Measurements from ENCODE around the gene CTXN1.

The CTXN1 gene

GRCh38 chr19:7913652-7914051 lies 12.3 kb downstream of the CTXN1 start:
- no peak overlapping the region for H3K27ac ChIP-seq
- TF ChIP-seq CTCF (conservative IDR thresholded peaks at IDR 0.05) (no peak), ZFX (IDR thresholded peaks at IDR 0.05) (no peak)

GRCh38 chr19:7912697-7913564 lies 13.0 kb downstream of the CTXN1 start:
- no peak for TF ChIP-seq CTCF (conservative IDR thresholded peaks at IDR 0.05)
- TF ChIP-seq ZFX (IDR thresholded peaks at IDR 0.05) = no peak
- no peak overlapping the region for H3K27ac ChIP-seq

- TF ChIP-seq ZFX (IDR thresholded peaks at IDR 0.05) (no peak), CTCF (conservative IDR thresholded peaks at IDR 0.05) (no peak)
- no peak overlapping the region for H3K27ac ChIP-seq
Measured at GRCh38 chr19:7912144-7912696, 13.7 kb downstream of the CTXN1 start.

- no peak overlapping the region for H3K27ac ChIP-seq
- TF ChIP-seq ZFX (IDR thresholded peaks at IDR 0.05) (no peak), CTCF (conservative IDR thresholded peaks at IDR 0.05) (no peak)
Measured at GRCh38 chr19:7911508-7912143, 14.3 kb downstream of the CTXN1 start.

- H3K27ac ChIP-seq = no peak overlapping the region
- TF ChIP-seq ZFX (IDR thresholded peaks at IDR 0.05) (no peak), CTCF (conservative IDR thresholded peaks at IDR 0.05) (no peak)
Measured at GRCh38 chr19:7910321-7911161, 15.4 kb downstream of the CTXN1 start.

GRCh38 chr19:7909471-7910067 lies 16.4 kb downstream of the CTXN1 start:
- TF ChIP-seq ZFX (IDR thresholded peaks at IDR 0.05) (no peak), CTCF (conservative IDR thresholded peaks at IDR 0.05) (no peak)
- H3K27ac ChIP-seq = no peak overlapping the region
